WERI-Rb-1 (cell line): ENCODE data around the gene SH3RF3.

Source experiments
- DNase-seq: peaks from one replicate; pipeline ENCODE4 v3.0.0-alpha.2; 2020
- H3K27ac ChIP-seq: fragments of 250-450 bp; sonication (Bioruptor Pico); 2 replicates; pipeline ENCODE4 v1.5.1; 2020; ENCODE audit warnings: mild to moderate bottlenecking, moderate library complexity
- H3K27me3 ChIP-seq: fragments of 250-450 bp; sonication (Bioruptor Pico); 2 replicates; pipeline ENCODE4 v1.5.1; 2021; ENCODE audit warnings: mild to moderate bottlenecking, low read depth, moderate library complexity; ENCODE audit not compliant: insufficient read depth, severe bottlenecking
- H3K36me3 ChIP-seq: fragments of 250-450 bp; sonication (Bioruptor Pico); 2 replicates; pipeline ENCODE4 v1.5.1; 2020; ENCODE audit warnings: mild to moderate bottlenecking, moderate library complexity
- H3K4me3 ChIP-seq: 2 replicates; pipeline ENCODE4 v1.5.1; 2011; ENCODE audit warnings: low read depth, mild to moderate bottlenecking, control low read depth, low read length
- H3K9me3 ChIP-seq: fragments of 250-450 bp; sonication (Bioruptor Pico); 2 replicates; pipeline ENCODE4 v1.5.1; 2021; ENCODE audit warnings: mild to moderate bottlenecking, moderate library complexity; ENCODE audit not compliant: severe bottlenecking
- TF ChIP-seq, protein P1 (sequence below): IDR thresholded peaks from 2 replicates; pipeline ENCODE4 v1.5.1; 2011; ENCODE audit warnings: low read depth, mild to moderate bottlenecking, control low read depth, inconsistent platforms, low read length

The SH3RF3 gene

DNA sequence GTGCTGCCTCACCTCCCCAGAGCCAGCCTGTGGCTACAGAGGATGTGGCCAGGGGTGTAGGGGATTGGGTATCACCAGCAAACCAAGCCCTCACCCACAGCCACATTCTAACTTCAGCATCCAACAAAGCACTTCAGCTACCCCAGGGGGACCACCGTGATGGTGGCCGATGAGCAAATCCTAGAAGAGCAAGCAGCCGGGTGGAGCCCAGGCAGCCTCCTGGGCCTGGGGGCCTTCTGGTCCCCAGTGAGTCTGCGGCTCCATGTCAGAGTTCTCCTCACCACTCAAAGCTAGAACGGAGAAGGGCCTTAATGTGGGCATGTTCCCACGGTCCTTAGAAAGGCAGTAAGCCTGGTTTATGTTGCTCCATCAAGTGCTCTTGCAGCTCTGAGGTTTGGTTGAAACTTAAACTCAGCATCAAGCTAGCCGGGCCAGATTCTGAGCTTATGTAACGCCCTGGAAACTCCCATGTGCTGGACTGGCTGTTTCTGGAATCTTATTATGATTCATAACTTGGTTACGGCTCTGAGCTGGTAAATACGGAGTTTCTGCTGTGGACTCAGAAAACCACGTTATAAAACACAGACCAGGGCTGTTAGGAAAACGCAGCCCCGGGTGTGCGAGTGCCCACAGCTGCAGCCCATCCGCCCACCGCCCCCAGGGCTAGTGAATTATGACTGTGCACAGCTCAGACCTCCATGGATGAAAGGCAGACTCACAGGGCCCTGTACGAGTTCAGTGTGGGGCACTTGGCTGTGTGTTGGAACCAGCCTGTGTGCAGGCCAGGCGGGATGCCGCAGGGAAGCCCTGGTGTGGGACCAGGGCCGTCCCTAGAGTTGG lies 385.0 kb downstream of the SH3RF3 start:
- Histone ChIP-seq H3K4me3 (no peak overlapping the region), H3K27me3 (no peaks in the 10 kb centered on the region)

DNA sequence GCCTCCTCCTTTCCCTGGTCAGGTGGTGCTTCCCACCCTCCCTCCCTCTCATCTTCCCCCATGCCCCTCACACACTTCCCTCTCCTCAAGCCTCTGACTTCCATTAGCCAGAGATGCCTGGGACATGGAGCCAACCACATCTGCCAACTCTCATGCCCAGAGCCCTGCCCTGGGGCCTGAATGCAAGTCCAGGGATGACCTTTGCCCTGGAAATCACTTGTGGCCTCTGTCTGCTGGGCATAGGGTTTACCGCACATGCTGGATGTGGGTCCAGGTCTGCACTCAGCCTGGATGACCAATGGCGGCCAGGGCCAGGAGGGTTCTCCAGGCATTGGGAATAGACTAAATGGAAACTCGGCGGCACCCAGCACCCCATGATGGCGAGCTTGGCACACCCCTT lies 385.9 kb downstream of the SH3RF3 start:
- H3K36me3 ChIP-seq = no peaks in the 10 kb centered on the region
- TF ChIP-seq, protein P1, sequence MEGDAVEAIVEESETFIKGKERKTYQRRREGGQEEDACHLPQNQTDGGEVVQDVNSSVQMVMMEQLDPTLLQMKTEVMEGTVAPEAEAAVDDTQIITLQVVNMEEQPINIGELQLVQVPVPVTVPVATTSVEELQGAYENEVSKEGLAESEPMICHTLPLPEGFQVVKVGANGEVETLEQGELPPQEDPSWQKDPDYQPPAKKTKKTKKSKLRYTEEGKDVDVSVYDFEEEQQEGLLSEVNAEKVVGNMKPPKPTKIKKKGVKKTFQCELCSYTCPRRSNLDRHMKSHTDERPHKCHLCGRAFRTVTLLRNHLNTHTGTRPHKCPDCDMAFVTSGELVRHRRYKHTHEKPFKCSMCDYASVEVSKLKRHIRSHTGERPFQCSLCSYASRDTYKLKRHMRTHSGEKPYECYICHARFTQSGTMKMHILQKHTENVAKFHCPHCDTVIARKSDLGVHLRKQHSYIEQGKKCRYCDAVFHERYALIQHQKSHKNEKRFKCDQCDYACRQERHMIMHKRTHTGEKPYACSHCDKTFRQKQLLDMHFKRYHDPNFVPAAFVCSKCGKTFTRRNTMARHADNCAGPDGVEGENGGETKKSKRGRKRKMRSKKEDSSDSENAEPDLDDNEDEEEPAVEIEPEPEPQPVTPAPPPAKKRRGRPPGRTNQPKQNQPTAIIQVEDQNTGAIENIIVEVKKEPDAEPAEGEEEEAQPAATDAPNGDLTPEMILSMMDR = no peak
- H3K27ac ChIP-seq = no peak overlapping the region
- no peaks in the 10 kb centered on the region for H3K27me3 ChIP-seq
- H3K9me3 ChIP-seq = no peaks in the 10 kb centered on the region
- no peak for DNase-seq
- H3K4me3 ChIP-seq = no peak overlapping the region

More for the DNA sequence above, 385.0 kb downstream of the SH3RF3 start:
- no peak overlapping the region for H3K27ac ChIP-seq
- TF ChIP-seq, protein P1 = no peak
- H3K36me3 ChIP-seq = no peaks in the 10 kb centered on the region
- no peak for DNase-seq
- no peaks in the 10 kb centered on the region for H3K9me3 ChIP-seq

DNA sequence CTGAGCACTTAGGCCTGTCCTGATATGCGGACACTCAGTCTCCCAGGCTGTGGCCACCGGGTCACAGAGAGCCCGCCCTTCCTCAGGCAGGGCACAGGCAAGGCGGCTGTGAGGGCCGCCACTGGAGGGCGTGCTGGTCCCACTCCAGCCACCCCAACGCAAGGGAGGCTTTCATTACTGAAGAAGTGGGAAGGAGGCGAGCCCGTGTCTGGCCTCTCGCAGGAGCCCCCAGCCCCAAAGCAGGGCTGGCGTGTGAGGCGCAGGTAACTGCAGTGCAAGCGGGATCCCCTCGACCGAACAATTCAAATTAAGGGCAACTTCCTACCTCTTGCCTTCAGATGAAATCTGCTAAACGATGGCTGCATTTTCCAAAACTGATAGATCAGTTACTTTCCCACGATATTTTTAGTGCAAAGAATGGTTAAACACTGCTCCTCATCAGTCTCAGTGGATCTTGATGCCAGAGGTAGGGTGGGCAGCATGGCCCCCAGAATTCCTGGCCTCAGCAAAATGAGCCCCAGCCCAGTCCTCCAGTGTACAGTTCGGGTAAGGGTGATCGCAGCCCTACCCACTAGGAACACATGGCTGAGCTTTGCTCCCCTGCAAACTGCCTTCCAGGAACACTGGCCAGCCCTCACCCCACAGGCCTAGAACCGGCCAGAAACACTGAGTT lies 387.6 kb downstream of the SH3RF3 start:
- Histone ChIP-seq H3K36me3 (no peaks in the 10 kb centered on the region), H3K27me3 (no peaks in the 10 kb centered on the region), H3K9me3 (no peaks in the 10 kb centered on the region), H3K27ac (no peak overlapping the region), H3K4me3 (no peak overlapping the region)
- TF ChIP-seq, protein P1 = peak; percentile 96
- DNase-seq = peak; percentile 75

DNA sequence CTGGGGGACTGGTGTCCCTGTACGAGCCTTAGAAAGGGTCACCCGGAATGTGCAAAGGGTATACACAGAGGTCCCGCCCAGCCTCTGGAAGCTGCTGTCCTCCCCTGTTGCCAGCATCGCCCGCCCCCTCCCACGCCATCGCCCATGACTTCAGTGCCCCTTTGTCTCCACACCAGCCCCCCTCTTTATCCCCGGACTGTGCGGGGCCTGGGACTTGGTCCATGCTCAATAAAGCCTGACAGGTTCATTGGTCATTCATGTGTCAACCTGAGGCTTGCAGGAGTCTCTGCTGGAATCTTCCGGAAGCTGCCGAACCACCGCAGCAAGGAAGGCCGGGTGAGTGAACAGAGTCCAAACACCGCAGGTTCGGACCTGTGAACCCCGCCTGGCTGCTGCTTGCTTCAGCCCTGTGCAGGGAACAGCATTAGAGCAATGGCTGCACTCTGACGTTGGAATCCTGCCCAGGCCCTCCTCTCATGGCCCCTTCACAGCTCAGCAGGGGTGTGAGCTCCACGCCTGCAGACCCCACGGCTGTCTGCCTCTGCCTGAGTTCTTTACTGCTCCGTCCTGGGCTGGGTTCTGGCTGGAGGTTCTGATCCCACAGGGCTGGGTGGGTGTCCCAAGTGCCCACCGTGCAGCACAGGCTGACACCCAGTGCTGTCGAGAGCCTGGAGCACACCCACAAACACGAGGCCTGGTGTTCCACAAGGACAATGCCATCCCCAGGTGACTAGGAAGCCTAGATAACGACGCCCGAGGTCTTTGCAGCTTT lies 388.3 kb downstream of the SH3RF3 start:
- TF ChIP-seq, protein P1 = no peak
- H3K9me3 ChIP-seq = no peaks in the 10 kb centered on the region
- H3K27ac ChIP-seq = no peak overlapping the region
- H3K36me3 ChIP-seq = no peaks in the 10 kb centered on the region
- no peaks in the 10 kb centered on the region for H3K27me3 ChIP-seq
- no peak for DNase-seq
- no peak overlapping the region for H3K4me3 ChIP-seq

DNA sequence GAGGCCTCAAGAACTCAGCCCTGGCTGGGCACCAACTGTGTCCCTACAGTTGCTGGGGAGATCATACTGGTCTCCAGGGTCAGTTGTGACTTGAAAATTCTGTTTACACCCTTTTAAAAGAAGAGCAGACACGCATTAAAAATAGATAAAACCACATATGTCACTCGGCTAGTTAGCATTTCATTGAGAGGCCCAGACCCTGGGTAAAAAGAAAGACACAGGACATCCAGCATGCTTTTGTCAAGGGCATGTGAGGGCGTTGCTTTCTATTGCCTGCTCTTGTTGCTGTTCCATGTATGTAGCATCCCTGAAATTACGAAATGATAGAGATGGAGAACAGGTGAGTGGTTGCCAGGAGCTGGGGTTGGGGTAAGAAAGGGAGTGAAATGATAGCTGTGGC lies 390.5 kb downstream of the SH3RF3 start:
- TF ChIP-seq, protein P1 = no peak
- H3K27me3 ChIP-seq = no peaks in the 10 kb centered on the region
- H3K4me3 ChIP-seq = no peak overlapping the region
- H3K36me3 ChIP-seq = no peaks in the 10 kb centered on the region
- no peak overlapping the region for H3K27ac ChIP-seq
- DNase-seq = no peak
- no peaks in the 10 kb centered on the region for H3K9me3 ChIP-seq
